Kidney epithelial cell (primary cell): ENCODE measurements around the gene SMG1. TPM values are rescaled to one million over a fixed set of nuclear protein-coding genes. Genes with fewer than 3 reads are reported as not detected.
"Not testable (repeated sequence)": the region's sequence is repeated elsewhere in the genome, so short reads cannot be mapped to it uniquely, and the experiment has no call there.

Source experiments
- DNase-seq: peaks from one replicate; pipeline ENCODE4 v3.0.0-alpha.2; 2010; ENCODE audit warnings: low read depth
- H3K27me3 ChIP-seq: 2 replicates; pipeline ENCODE4 v1.6.0; 2011; ENCODE audit warnings: low read length; ENCODE audit not compliant: control insufficient read depth, insufficient read depth
- H3K36me3 ChIP-seq: 2 replicates; pipeline ENCODE4 v1.5.1; 2011; ENCODE audit warnings: low read length; ENCODE audit not compliant: control insufficient read depth, insufficient read depth
- H3K4me3 ChIP-seq: 2 replicates; pipeline ENCODE4 v1.5.1; 2011; ENCODE audit warnings: low read depth, mild to moderate bottlenecking, control low read depth, low read length
- CTCF ChIP-seq: IDR thresholded peaks from 2 replicates; pipeline ENCODE4 v1.5.1; 2011; ENCODE audit warnings: mild to moderate bottlenecking, moderate library complexity, low read length, control low read depth, inconsistent platforms; ENCODE audit not compliant: insufficient read depth, poor library complexity, severe bottlenecking
- total RNA-seq: library from RNA; depleted of rRNA; stranded (reverse); fragments of >200 nt; gene quantifications from 2 replicates; pipeline ENCODE4 v1.2.3, GENCODE V29; 2015

The SMG1 gene
- total RNA-seq, 1 donor from 2014 or later = 51.5 TPM

- TF ChIP-seq CTCF = no peak
- Histone ChIP-seq H3K4me3 (no peak overlapping the region), H3K27me3 (peaks cover 2% of the 10 kb centered on the region), H3K36me3 (no peaks in the 10 kb centered on the region)
- DNase-seq = no peak
These were observed 32.9 kb upstream of the SMG1 start for GRCh38 chr16:18959031-18959505.

GRCh38 chr16:18958621-18959029 is 32.4 kb upstream of the SMG1 start:
- no peak for DNase-seq
- TF ChIP-seq CTCF = no peak
- Histone ChIP-seq H3K27me3 (peaks cover 2% of the 10 kb centered on the region), H3K4me3 (no peak overlapping the region), H3K36me3 (no peaks in the 10 kb centered on the region)

GRCh38 chr16:18956658-18957241 is 30.5 kb upstream of the SMG1 start:
- not testable (repeated sequence) for H3K4me3 ChIP-seq, DNase-seq

GRCh38 chr16:18955874-18956580 is 29.8 kb upstream of the SMG1 start:
- H3K27me3 ChIP-seq, H3K36me3 ChIP-seq, H3K4me3 ChIP-seq, DNase-seq: not testable (repeated sequence)

More at GRCh38 chr16:18956658-18957241, 30.5 kb upstream of the SMG1 start:
- H3K36me3 ChIP-seq, H3K27me3 ChIP-seq: not testable (repeated sequence)

GRCh38 chr16:18953547-18953946 is 27.3 kb upstream of the SMG1 start:
- H3K4me3 ChIP-seq = no peak overlapping the region
- TF ChIP-seq CTCF = no peak
- no peaks in the 10 kb centered on the region for H3K36me3 ChIP-seq
- H3K27me3 ChIP-seq = no peaks in the 10 kb centered on the region
- DNase-seq = no peak

GRCh38 chr16:18950469-18951185 is 24.4 kb upstream of the SMG1 start:
- no peak overlapping the region for H3K4me3 ChIP-seq
- no peak for DNase-seq
- no peak for TF ChIP-seq CTCF
- H3K36me3 ChIP-seq = no peaks in the 10 kb centered on the region
- H3K27me3 ChIP-seq = no peaks in the 10 kb centered on the region
